Measurements from ENCODE around the gene RPL29.
A peak's percentile ranks its signal among the peaks of the same experiment; 100 is the strongest.

Gene RPL29

DNA sequence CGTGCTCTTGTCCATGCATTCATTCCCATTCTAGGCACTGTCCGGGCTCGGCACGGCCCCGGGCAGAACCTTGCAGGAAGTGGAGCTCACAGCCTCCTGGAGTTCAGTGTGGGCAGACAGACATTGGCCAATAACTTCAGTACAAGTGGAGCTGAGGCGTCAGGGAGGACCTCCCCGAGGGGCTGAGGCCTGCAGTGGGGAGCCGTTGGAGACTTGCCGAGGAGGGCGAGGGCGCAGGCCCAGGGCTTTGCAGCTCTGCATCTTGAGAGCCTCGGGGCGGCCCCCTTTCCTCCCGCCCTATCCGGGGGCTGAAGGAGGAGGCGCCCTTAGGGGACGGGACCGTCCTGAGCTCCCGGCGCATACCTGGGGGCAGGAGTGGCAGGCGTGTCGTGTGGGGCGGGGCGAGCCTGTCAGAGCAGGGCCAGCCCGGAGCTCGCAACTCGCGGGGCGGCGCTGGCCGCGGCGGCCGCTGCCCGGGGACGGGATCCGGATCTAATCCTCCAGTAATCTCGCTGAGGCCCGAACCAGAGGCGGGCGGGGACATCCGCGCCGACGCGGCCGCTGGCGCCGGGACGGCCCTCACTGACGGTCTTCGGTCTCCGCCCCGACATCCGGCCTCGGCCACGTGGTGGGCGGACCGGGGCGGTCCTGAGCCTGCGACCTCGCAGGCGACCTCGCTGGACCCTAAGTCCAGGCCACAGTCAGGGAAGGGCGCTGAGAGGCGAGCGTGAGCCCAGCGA, 12.7 kb downstream of the RPL29 start, which contains the start of gene ACY1:
Gene ACY1 (plus strand): TSS at position 698 of the 740 bp plus-strand sequence. CDS start 530 bp downstream, outside the sequence.
- peak; percentile 92 for DNase-seq (ENCODE audit: low read depth)

DNA sequence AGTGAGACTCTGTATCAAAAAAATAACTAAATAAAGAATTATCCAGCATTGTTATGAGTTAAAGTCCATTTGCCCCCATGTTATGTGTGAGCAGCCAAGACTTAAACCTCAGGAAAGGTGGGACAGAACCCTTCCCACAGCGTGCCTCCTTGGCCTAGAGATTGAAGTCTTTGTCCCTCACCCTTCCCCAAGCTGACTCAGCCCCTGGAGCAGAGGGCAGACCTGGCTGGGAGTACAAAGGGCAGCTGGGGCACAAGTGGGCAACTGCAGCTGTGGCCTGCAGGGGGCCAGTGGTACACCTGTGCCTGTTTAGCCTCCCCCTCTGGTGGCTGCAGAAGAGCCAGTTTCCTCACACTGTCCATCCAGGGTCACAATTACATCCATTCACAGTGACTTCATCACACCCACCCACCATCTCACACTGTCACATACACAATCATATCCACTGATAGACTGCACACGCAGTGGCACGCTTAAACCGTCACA, 13.3 kb downstream of the RPL29 start:
- peak; percentile 28 for DNase-seq (ENCODE audit: low read depth)

DNA sequence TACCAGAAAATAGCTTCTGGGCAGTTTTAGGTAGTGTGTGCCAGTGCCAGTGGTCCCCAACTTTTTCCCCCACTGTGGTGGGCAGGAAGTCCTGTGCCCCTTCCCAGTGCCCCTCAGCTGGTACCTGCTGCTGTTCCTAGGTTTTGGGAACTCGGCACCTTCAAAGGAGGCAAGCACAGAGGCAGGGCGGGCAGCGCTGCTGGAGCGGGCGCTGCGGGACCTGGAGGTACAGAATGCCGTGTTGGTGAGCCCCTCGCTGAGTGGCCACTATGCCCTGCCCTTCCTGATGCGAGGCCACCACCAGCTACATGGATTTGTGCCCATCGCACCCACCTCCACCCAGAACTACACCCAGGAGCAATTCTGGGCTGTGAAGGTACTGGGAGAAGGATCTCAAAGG, 15.4 kb downstream of the RPL29 start:
- no peak for DNase-seq (ENCODE audit: low read depth)

DNA sequence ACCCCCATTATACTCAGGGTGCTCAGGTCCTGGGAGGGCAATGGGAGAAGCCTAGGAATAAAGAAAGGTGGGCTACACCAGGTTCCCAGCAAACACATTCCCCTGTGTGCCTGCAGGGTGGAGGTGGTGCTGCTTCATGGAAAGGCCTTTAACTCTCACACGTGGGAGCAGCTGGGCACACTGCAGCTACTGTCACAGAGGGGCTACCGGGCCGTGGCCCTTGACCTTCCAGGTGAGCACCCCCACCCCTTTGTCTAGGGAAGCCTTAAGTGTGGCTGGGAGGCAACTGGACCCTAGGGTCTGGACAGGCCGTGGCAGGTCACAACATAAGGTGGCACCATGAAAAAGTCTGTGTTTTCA, 17.6 kb downstream of the RPL29 start:
- DNase-seq (ENCODE audit: low read depth): no peak

DNA sequence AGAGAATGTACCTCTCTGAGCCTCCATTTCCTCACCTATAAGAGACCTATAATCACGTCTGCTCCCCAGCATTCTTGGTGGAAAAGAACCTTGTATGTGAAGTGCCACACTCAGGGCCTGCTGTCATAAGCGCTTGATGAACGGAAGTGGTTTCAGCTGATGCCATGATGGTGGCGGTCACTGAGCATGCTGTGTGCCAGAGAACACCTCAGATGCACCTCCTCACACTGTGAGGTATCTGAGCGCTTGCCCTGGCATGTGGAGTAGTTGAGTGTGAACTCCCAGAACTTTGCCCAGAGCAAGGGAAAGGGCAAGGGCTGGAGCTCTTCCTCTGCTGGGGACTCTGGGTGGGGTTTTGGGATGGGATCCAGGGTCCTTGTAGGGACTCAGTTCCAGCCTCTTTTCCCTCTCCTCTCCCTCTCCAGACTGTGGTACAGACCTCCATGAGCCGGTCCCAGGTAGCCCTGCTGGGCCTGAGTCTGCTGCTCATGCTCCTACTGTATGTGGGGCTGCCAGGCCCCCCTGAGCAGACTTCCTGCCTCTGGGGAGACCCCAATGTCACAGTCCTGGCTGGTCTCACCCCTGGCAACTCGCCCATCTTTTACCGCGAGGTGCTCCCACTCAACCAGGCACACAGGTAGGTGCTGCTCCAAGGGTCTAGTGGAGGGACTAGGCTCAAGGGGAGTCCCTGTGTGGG, 18.1 kb downstream of the RPL29 start:
- no peak for DNase-seq (ENCODE audit: low read depth)

DNA sequence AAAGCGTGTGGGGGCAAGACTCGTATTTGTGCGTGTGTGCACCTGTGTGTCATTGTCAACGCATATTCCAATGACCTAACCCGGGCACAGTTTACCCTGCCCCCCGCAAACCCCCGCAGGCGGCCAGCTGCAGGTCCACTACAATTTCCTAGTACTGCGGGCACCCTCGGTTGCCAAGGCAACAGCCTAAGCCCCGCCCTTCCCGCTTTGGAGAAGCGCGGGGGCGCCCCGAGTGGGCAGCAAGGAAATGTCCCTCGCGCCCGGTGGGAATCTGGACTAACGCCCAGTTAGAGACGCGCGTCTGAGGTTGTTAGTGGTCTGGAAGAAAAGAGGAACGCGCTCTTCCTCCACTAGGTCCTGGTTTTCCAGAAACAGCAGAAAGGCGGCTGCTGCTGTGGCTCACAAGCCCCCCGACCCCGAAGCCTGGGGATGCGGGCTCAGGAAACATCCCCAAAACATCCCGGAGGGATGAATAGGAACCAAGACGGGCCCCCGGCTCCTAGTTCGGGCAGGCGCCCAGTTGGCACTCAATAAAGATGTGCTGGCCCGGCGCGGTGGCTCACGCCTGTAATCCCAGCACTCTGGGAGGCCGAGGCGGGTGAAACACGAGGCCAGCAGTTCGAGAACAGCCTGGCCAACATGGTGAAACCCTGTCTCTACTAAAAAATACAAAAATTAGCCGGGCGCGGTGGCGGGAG, 19.7 kb downstream of the RPL29 start:
- DNase-seq (ENCODE audit: low read depth): peak; percentile 60

DNA sequence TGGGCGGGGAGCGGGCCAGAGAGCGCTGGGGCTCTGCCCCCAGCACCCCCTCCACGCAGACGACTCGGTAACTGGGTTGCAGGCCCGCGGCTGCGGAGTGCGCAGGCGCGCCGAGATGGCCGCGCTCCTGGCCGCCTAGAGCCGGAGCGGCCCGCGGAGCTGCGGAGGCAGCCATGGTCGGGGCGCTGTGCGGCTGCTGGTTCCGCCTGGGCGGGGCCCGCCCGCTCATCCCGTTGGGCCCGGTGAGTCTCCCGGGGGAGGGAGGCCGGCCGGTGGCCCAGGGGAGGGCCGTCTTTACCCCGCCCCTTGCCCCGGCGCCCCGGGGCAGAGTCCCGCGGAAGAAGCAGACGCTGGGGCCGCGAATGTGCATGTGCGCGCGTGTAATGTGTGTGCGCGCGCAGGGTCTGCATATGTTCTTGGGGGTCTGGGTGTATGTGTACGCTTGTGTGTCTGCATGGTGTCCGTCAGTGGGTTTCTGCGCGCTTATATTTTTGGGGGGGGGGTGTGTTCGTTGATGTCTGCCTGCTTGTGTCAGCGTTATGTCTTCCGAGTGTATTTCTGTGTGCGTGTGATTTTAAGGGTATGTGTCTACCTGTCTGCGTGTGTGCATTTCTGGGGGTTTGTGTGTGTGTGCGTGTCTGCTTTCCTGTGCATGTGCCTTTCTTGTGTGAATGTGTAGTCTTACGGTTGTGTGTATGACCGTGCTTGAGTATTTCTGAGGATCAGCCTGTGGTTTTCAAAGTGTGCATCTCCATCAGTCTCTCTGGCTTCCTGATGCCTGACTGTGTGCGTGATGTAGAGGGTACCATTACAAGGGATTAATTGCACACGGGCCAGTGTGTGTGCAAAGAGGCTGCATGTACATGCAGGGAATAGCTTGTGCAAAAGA, 20.5 kb downstream of the RPL29 start, which contains the start of gene ABHD14A:
Gene ABHD14A (plus strand): TSS at position 102 of the 889 bp plus-strand sequence. CDS start 72 bp downstream, at position 174.
- peak; percentile 43 for DNase-seq (ENCODE audit: low read depth)

DNA sequence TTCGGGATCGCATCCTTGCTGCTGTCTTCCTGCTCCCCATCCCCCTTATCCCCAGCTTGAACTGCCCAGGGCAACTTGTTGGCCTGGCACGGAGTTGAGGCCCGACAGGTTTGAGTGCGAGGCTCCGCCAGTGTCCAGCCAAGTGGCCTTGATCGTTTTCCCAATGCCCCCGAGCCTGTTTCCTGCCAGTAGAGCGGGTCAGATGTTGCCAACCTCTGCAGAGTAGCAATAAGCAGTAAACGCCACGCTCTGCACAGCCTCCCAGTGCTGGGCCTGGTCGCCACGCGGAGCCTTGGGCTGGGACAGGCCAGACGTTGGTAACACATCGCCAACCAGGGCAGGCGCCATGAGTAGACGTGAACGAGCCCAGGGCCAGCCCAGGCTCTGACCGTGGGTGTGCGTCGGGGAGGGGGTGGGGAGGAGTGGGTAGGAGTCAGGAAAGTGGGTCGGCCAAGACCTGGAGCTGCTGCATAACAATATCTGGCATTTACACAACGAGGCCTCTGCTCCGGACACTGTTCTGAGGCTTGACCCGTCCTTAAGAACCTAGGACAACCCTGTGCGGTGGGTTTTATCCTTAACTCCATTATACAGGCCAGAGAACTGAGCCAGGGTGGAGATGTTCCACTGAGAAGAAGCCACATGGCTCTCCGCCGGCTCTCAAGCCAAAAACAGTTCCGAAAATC, 21.3 kb downstream of the RPL29 start:
- DNase-seq (ENCODE audit: low read depth): no peak

DNA sequence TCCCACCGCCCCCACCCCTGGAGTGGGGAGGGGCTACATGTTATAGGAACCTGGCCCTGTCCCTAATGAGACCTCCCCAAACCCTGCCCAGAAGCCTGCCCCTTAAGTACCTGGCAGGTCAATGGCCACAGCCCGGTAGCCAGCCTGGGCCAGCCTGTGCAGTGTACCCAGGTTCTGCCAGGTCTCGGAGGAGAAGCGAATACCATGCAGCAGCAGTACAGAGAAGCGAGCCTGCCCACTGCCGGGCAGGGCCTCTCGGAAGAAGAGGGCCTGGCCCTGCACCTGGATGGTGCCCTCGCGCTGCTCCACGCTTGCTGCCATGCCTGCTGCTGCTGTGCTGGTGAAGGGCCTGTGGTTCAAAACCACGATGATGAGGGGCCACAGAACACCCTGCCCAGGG, 24.3 kb downstream of the RPL29 start:
- DNase-seq (ENCODE audit: low read depth): no peak

DNA sequence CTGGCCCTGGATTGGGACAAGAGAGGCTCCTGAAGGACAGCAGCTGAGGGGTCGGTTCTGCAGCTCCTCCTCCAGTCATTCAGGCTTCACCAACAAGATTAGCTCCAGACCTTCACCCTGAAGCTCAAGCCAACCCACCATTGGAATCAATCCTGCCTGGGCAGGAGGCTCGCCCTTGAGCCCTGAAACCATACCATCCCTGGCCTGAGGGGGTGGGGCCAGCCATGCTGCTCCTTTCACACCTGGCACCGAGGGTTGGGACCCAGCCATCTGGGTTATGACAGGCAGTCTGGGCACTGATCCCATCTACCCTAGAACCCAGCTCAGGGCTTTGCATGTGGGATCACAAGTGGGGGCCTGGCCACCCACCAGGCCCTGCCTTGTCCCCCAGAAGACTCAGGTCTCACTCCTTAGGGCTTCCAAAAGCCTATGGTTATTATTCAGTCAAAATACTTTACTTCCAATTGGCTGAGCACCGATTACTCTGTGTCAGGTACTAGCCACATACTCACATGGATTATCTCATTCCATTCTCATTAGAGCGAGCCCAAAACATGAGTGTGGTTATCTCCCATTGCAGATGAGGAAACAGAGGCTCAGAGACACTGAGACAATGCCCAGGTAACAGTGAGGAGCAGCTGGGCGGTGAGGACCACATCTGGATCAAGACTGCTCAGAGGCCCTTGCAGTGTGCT, 24.9 kb downstream of the RPL29 start:
- no peak for DNase-seq (ENCODE audit: low read depth)

DNA sequence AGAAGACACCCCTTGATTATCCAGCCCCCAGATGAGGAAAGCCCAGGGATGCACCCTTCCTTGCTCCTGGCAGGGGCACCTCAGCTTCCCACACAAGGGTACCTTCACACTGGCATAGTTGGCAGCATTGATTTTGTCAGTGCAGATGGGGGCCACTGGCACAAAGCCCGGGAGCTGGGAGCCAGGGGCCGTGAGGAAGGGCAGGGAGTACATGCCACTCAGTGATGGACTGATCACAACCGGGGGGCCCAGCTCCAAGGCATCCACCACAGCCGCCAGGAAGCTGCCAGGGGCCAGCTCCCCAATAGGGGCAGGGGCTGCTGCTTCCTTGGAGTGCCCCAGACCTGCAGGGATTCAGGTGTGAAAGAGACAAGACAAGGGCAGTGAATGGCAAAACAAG, 25.9 kb downstream of the RPL29 start:
- no peak for DNase-seq (ENCODE audit: low read depth)

DNA sequence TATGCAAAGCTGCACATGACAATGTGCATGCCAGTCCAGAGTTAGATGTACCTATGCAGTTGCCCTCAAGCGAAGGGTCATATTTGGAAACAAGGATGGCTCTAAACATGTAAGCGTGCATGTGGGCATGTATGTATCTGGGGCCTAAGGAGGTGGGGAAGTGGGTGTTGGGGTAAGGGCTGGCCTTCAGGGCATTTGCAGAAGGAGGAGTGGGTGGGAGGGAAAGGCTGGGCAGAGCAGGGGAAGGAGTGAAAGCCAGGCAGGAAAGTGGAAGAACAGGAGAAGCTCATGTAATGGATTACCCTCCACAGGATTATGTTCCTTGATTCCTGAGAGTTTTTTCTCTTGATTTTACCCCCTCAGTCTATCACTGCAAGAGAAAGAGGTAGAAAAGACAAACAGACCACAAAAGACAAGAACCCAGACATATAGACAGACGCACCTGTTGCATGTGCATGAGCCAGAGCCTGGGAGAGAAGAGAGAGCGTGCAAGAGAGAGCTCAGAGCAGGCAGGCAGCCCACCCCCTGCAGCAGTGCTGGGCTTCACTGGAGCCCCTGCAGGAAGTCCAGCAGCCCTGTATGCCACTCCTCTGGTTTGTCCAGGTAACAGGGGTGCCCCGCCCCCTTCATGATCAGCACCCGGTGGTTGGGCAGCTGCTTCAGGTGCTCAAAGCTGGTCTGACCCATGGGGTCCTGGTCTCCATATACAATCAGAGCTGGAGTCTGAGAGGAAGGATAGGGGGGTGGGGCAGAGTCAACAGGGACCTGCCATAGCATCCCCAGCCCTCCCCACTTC, 26.6 kb downstream of the RPL29 start:
- DNase-seq (ENCODE audit: low read depth): no peak

DNA sequence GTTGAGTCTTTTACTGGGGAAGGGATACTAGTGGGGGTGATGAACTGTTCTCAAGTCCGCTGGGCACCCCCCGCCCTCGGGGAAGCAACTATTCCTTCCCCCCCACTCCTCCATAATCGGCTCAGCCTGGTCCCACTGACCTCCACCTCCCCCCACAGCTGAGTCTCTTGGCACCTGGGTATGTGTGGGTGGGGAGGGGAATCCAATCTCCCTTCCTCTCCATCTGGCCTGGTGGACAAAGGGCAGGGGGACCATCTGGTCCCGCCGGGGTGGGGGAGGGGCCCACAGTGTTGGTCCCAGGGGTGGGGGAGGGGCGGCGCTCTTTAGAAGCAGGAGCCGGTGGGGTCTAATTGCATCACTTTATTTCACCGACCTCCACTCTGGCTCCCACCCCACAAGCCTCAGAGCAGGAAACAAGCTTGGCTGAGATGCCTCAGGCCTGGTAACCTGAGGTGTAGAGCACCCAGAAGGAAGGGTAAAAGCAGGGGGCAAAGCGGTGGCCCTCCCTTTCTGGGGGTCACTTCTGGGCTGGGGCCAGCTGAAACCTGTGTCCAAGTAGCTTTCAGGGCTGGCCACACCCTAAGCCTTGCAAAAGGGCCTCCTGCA, 27.4 kb downstream of the RPL29 start:
- peak; percentile 20 for DNase-seq (ENCODE audit: low read depth)

DNA sequence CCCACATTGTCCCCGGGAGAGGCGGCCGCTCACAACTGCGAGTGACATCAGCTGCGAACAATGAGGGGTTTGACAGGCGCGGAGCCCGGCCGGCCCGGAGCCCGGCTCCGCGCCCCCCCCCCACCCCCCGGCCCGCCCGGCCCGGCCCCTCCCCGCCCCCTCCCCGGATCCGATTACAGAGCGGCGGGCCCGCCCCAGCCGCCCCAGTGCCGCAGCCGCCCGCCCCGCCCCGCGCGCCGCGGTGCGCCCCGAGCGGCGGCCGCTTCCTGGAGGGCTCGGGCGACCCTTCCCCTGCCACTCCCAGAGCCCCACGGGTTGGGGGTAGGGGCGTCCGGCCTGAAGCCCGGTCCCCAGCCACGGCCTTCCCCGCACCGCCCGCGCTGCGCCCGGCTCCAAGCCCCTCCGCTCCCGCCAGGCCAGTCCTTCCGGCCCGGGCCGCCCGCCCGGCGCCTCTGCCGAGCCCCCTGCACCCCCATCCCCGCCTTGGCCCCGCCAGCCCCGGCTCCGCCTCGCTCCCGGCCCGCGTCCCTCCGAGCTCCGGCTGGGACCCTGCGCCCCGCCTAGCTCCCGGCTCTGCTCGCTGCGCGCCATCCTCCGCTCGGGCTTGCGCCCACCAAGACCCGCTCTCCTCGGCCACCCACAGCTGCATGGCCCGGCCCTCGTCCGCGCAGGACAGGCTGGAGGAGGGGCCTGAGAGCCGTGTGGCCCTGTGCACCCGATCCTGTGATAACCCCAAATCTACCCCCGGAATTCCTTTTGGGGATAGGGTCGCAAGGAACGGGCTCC, 28.1 kb downstream of the RPL29 start, which contains the start of gene PCBP4:
Gene PCBP4 (minus strand): TSS at position 71 of the 786 bp plus-strand sequence. CDS start 6,214 bp downstream, outside the sequence.
- peak; percentile 18 for DNase-seq (ENCODE audit: low read depth)

DNA sequence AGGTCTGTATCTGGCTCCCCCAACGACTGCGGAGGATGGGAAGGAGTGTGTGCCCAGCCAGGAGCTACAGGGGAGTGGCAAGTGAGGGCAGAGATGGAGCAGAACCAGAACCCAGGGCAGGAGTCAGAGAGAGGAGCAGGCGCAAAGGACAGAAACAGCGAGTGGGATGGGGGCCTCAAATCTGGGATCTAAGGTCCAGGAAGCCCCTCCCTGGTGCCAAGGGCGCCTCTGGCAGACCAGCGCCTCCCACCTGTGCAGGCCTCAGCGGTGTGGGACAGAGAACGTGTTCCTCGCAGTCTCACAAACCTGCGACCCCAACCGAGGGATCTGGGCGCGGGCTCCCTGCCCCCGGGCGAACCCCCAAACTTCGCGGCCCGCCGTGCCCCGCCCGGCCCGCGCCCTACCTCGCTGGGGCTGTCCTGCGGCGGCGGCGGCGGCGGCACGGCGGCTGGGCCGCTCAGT, 28.7 kb downstream of the RPL29 start:
- no peak for DNase-seq (ENCODE audit: low read depth)

DNA sequence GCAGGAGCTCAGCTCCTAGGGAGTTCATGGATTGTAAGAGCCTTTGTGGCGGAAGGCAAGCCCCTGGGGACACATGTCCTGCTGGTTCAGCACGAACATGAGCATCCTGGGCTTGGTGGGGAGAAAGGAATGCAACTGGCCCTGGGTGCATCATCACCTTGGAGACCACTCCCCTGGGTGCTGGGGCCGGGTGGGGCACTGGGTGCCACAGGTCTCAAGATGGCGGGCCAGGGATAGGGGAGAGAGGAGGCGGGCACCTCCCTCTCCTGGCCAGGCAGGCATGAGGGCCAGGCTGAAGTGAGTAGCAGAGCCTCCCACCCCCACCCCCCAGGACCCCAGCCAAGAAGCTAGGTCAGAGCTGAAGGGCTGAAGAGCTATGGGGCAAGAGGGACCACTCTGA, 29.2 kb downstream of the RPL29 start:
- no peak for DNase-seq (ENCODE audit: low read depth)

DNA sequence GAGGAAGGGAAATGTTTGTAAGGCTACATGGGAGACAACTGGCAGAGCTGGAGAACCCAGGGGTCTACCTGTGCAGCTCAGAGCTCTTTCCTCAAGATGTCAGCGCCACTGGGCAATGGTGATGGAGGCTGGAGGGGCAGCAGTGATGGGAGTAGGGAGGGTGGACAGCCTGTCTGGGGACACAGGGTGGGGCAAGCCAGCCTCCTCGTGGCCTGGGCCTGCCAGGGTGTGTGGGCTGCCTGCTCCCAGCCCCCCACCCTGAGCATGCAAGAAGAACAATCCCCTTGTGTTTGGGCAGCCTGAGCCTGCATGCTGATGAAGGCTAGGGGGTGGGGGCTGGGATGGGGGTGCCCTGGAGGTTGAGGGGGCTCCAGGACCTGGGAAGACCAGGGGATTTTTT, 29.7 kb downstream of the RPL29 start:
- no peak for DNase-seq (ENCODE audit: low read depth)

DNA sequence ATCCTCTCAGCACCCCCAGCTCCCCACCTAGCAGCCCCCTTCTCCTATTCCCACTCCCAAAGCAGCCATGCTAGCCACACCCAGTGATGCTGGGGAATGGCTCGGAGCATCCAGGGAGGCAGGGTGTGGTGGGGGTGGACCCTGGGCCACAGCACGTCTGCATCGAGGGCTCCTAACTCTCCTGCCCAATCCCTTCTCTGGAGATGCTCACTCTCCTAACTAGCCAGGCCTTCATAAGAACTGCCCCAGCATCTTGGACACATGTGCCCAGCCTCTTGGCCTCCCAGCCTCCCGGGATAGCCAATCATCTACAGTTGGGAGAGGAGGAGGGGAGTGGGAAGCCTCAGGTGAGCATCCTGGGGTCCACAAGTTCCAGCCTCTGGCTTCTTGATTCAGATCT, 31.2 kb downstream of the RPL29 start:
- no peak for DNase-seq (ENCODE audit: low read depth)

All from amniotic epithelial cell (primary cell).